Tibial nerve (tissue), 4 donors: ENCODE data around the gene APOL6. TPM values are rescaled to one million over a fixed set of nuclear protein-coding genes. Genes with fewer than 3 reads are reported as not detected.

ENCODE experiments used
- DNase-seq, 2 donors: peaks; one replicate each; pipeline ENCODE4 v3.0.0-alpha.2; 2019; ENCODE audit warnings: low spot score in 2 of 2
- H3K27ac ChIP-seq, 4 donors: fragments of 200-600 bp; sonication (generic) in 3 of 4; one replicate each; pipeline ENCODE4 v1.5.1; 2017 to 2019; ENCODE audit warnings: mild to moderate bottlenecking in 1 of 4
- H3K27me3 ChIP-seq, 2 donors: fragments of 200-600 bp; sonication (generic) in 1 of 2; one replicate each; pipeline versions ENCODE4 v1.5.1 to v1.6.0; 2017 to 2019
- H3K36me3 ChIP-seq, 3 donors: fragments of 200-600 bp; sonication (generic); one replicate each; pipeline ENCODE4 v1.5.1; 2018 to 2019
- H3K4me1 ChIP-seq, 4 donors: fragments of 200-600 bp; sonication (generic) in 3 of 4; one replicate each; pipeline ENCODE4 v1.5.1; 2017 to 2019
- H3K4me3 ChIP-seq, 4 donors: fragments of 200-600 bp; sonication (generic) in 3 of 4; one replicate each; pipeline ENCODE4 v1.5.1; 2017 to 2019; ENCODE audit warnings: mild to moderate bottlenecking in 1 of 4, moderate library complexity in 1 of 4
- H3K9me3 ChIP-seq, 4 donors: fragments of 200-600 bp; sonication (generic) in 3 of 4; one replicate each; pipeline ENCODE4 v1.5.1; 2017 to 2019
- EP300 ChIP-seq, 2 donors: sonication (generic); formaldehyde crosslinking; IDR thresholded peaks; one replicate each; pipeline ENCODE4 v1.6.1; 2017; ENCODE audit warnings: antibody characterized with exemption in 2 of 2, mild to moderate bottlenecking in 1 of 2
- POLR2A ChIP-seq, 2 donors: fragments of 450-650 bp; IDR thresholded peaks; one replicate each; pipeline ENCODE4 v1.6.1; 2017; ENCODE audit warnings: antibody characterized with exemption in 2 of 2, mild to moderate bottlenecking in 2 of 2, moderate library complexity in 2 of 2
- WGBS, 2 donors: methylation state at CpG; one replicate each; pipeline ENCODE4 v1.1.5; 2018; 5-methylcytosine and 5-hydroxymethylcytosine counted together
- total RNA-seq, 4 donors: library from RNA; depleted of rRNA; stranded (reverse); fragments of >200 nt; gene quantifications; one replicate each; pipeline ENCODE4 v1.1.0, GENCODE V29; 2016
- TF ChIP-seq, protein P1 (sequence below), 5 experiments: fragments of 200-600 bp in 3 of 5; fragments of 450-650 bp in 2 of 5; sonication (generic) in 3 of 5; IDR thresholded peaks; one replicate each; pipeline ENCODE4 v1.5.1; 2016 to 2019; ENCODE audit warnings: antibody characterized with exemption in 5 of 5, mild to moderate bottlenecking in 3 of 5, moderate library complexity in 2 of 5

APOL6 gene
- total RNA-seq, 4 donors from 2014 or later = 9.2 to 24.9 (median 19.6) TPM

DNA sequence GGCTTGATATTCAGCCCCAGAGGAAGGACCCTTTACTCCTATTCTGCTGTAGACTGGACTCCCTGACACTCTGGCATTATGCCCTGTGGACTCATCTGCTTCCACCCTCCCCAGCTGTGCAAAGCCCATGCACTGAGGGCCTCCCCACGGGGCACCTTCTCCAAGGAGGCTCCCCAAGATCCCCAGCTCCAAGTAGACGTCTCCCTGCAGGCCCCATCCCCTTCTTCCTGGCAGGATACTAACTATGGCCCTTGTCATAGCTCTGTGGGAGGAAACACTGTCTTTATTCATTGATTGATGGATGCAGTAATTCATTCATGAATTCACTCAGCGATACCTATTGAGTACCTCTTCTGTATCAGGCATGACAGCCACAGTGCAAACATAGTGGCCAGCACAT, 15.3 kb upstream of the APOL6 start:
- Histone ChIP-seq H3K27ac (no peak overlapping the region), H3K27me3 (no peaks in the 10 kb centered on the region), H3K9me3 (no peaks in the 10 kb centered on the region), H3K4me3 (no peak overlapping the region), H3K36me3 (no peaks in the 10 kb centered on the region), H3K4me1 (peaks cover 0 to 25% (median 10%) of the 10 kb centered on the region in 4 donors)
- TF ChIP-seq, protein P1, sequence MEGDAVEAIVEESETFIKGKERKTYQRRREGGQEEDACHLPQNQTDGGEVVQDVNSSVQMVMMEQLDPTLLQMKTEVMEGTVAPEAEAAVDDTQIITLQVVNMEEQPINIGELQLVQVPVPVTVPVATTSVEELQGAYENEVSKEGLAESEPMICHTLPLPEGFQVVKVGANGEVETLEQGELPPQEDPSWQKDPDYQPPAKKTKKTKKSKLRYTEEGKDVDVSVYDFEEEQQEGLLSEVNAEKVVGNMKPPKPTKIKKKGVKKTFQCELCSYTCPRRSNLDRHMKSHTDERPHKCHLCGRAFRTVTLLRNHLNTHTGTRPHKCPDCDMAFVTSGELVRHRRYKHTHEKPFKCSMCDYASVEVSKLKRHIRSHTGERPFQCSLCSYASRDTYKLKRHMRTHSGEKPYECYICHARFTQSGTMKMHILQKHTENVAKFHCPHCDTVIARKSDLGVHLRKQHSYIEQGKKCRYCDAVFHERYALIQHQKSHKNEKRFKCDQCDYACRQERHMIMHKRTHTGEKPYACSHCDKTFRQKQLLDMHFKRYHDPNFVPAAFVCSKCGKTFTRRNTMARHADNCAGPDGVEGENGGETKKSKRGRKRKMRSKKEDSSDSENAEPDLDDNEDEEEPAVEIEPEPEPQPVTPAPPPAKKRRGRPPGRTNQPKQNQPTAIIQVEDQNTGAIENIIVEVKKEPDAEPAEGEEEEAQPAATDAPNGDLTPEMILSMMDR (IDR thresholded peaks at IDR 0.05) = no peak
- TF ChIP-seq EP300 (IDR thresholded peaks at IDR 0.05) (no peak), POLR2A (IDR thresholded peaks at IDR 0.05) (no peak)
- no peak for DNase-seq
- 40 to 59% methylated on average over 3 of the region's 3 CpGs for WGBS, 2 donors

- no peak for DNase-seq
- no peaks in the 10 kb centered on the region for H3K9me3 ChIP-seq
- peaks cover 0 to 28% (median 16%) of the 10 kb centered on the region in 4 donors for H3K4me1 ChIP-seq
- WGBS, 2 donors = 80 to 85% methylated on average over 18 of the region's 18 CpGs
- no peak for TF ChIP-seq POLR2A (IDR thresholded peaks at IDR 0.05)
- no peak overlapping the region for H3K27ac ChIP-seq
- H3K36me3 ChIP-seq = no peaks in the 10 kb centered on the region
- no peaks in the 10 kb centered on the region for H3K27me3 ChIP-seq
- no peak overlapping the region for H3K4me3 ChIP-seq
Observed at GRCh38 chr22:35633520-35633919, 14.7 kb upstream of the APOL6 start.

DNA sequence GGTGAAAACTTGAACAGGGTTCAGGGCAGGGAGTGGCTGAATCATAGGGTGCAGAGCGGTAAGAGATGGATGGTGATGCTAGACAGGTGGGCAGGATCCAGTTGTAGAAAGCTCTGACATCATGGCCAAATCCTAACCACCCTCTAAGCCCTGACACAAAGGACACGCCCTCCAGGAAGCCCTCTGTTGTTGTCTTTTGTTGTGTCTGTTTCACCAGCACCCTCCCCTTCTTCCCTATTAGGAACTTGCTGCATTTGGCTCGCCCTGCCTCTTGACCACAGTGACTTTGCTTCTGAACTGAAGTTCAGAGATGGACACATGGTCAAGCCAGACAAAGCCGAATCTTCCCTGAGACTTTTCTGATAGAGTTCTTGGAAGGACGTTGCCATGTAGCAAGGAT, 14.2 kb upstream of the APOL6 start:
- DNase-seq = no peak
- H3K4me3 ChIP-seq = no peak overlapping the region
- WGBS, 2 donors = 79 to 85% methylated on average over 5 of the region's 5 CpGs
- peaks cover 0 to 29% (median 19%) of the 10 kb centered on the region in 4 donors for H3K4me1 ChIP-seq
- H3K36me3 ChIP-seq = no peaks in the 10 kb centered on the region
- no peak overlapping the region for H3K27ac ChIP-seq
- H3K9me3 ChIP-seq = no peaks in the 10 kb centered on the region
- H3K27me3 ChIP-seq = no peaks in the 10 kb centered on the region
- no peak for TF ChIP-seq POLR2A (IDR thresholded peaks at IDR 0.05)
- TF ChIP-seq EP300 (IDR thresholded peaks at IDR 0.05) = no peak
- TF ChIP-seq, protein P1 (IDR thresholded peaks at IDR 0.05) = no peak

DNA sequence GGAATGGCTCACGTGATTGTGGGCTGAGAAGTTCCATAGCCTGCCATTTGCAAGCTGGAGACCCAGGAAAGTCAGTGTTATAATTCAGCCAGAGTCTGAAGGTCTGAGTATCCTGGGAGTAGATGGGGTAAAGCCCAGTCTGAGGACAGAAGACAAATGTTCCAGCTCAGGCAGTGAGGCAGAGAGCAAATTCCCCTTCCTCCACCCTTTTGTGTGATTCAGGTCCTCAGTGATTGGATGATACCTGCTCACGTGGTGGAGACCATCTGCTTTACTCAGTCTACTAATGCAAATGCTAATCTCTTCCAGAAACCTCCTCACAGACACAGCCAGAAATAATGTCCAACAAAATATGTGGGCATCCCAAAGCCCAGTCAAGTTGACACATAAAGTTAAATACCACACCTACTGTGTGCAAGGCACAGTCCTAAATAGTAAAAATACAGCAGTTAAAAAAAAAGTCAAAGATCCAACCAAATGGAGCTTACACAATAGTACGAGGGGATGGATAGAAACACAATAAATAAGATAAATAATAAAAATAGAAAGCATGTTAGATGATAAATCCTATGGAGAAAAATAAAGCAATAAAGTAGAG, 13.2 kb upstream of the APOL6 start:
- Histone ChIP-seq H3K4me1 (peaks cover 0 to 22% (median 15%) of the 10 kb centered on the region in 4 donors), H3K9me3 (no peaks in the 10 kb centered on the region), H3K4me3 (no peak overlapping the region), H3K27ac (no peak overlapping the region), H3K27me3 (no peaks in the 10 kb centered on the region), H3K36me3 (no peaks in the 10 kb centered on the region)
- TF ChIP-seq EP300 (IDR thresholded peaks at IDR 0.05) = no peak
- TF ChIP-seq POLR2A (IDR thresholded peaks at IDR 0.05) = no peak
- TF ChIP-seq, protein P1 (IDR thresholded peaks at IDR 0.05) = no peak
- WGBS, 2 donors = 69 to 82% methylated on average over 3 of the region's 3 CpGs
- no peak for DNase-seq

DNA sequence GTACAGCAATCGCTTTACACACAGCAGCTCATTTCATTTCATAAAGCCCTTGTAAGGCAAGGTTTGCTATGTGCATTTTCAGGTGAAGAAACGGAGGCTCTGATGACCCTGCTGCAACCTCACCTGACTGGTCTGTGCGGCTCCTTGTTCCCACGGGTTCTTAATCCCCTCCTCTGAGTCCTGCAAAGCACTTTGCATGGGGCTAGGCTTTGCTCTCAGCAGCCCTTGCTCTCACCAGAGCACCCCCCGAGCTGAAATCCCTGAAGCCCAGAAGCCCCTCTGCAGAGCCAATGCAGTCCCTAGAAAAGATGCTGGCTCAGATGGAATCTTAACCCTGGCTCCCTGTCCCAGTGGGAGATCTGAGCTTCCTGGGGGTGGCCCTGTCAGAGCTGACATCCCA, 11.0 kb upstream of the APOL6 start:
- Histone ChIP-seq H3K4me1 (peaks cover 0 to 24% (median 15%) of the 10 kb centered on the region in 4 donors), H3K27me3 (no peaks in the 10 kb centered on the region), H3K36me3 (no peaks in the 10 kb centered on the region), H3K4me3 (no peak overlapping the region), H3K9me3 (no peaks in the 10 kb centered on the region), H3K27ac (peak overlapping the region in 2 of 4 donors; percentile 83 to 90)
- WGBS, 2 donors = 73 to 78% methylated on average over 5 of the region's 5 CpGs
- TF ChIP-seq, protein P1 (IDR thresholded peaks at IDR 0.05) = no peak
- TF ChIP-seq POLR2A (IDR thresholded peaks at IDR 0.05) (no peak), EP300 (IDR thresholded peaks at IDR 0.05) (no peak)
- no peak for DNase-seq
